HG02852 (cell line): ENCODE results near the gene KCND2.

Experiments
- ATAC-seq: cut with Tn5 transposase; IDR thresholded peaks from one replicate; pipeline ENCODE4 v1.9.1; 2021; ENCODE audit warnings: mild to moderate bottlenecking, moderate library complexity; ENCODE audit not compliant: unreplicated experiment

Gene KCND2

GRCh38 chr7:120793213-120793936, 520.4 kb downstream of the KCND2 start:
- ATAC-seq, result no peak

- no peak for ATAC-seq
These were observed 521.2 kb downstream of the KCND2 start for GRCh38 chr7:120794106-120794729.

- no peak for ATAC-seq
These were observed 524.2 kb downstream of the KCND2 start for GRCh38 chr7:120797026-120797645.

- ATAC-seq, result no peak
These were observed 526.2 kb downstream of the KCND2 start for GRCh38 chr7:120799147-120799546.
